ENCODE data around the gene GPRC6A.

GRCh38 chr6:116762235-116762634 lies 66.6 kb downstream of the GPRC6A start:
- TF ChIP-seq CTCF (IDR thresholded peaks at IDR 0.05; ENCODE audit: low read depth, low read length, missing input control) (no peak), SP1 (IDR thresholded peaks at IDR 0.05) (no peak), MAX (IDR thresholded peaks at IDR 0.05) (no peak), REST (IDR thresholded peaks at IDR 0.05) (no peak), RAD21 (IDR thresholded peaks at IDR 0.05) (no peak), ZBTB33 (IDR thresholded peaks at IDR 0.05) (no peak), YY1 (IDR thresholded peaks at IDR 0.05) (no peak), TAF1 (conservative IDR thresholded peaks at IDR 0.05) (no peak), JUND (IDR thresholded peaks at IDR 0.05) (no peak), EGR1 (IDR thresholded peaks at IDR 0.05; ENCODE audit: low read depth in 2 of 2) (no peak), HNF4A (conservative IDR thresholded peaks at IDR 0.05) (no peak), HNF4G (IDR thresholded peaks at IDR 0.05) (no peak)

Data from liver (tissue), 3 donors.